GM18951 (cell line): ENCODE data around the gene TAF6.

Experiments used
- POLR2A ChIP-seq: IDR thresholded peaks from 4 replicates; pipeline ENCODE4 v1.6.1; 2011; ENCODE audit warnings: mild to moderate bottlenecking; ENCODE audit not compliant: insufficient read length, insufficient read depth; ENCODE audit errors: extremely low read depth
- in situ Hi-C: fragments of 300-500 bp; cut with MboI; formaldehyde crosslinking; loops from one replicate; pipeline ENCODE4 v1.12.0; 2022; ENCODE audit warnings: low sequenced_read_pairs, mixed read lengths, inconsistent platforms; ENCODE audit not compliant: unreplicated experiment

TAF6 gene

DNA sequence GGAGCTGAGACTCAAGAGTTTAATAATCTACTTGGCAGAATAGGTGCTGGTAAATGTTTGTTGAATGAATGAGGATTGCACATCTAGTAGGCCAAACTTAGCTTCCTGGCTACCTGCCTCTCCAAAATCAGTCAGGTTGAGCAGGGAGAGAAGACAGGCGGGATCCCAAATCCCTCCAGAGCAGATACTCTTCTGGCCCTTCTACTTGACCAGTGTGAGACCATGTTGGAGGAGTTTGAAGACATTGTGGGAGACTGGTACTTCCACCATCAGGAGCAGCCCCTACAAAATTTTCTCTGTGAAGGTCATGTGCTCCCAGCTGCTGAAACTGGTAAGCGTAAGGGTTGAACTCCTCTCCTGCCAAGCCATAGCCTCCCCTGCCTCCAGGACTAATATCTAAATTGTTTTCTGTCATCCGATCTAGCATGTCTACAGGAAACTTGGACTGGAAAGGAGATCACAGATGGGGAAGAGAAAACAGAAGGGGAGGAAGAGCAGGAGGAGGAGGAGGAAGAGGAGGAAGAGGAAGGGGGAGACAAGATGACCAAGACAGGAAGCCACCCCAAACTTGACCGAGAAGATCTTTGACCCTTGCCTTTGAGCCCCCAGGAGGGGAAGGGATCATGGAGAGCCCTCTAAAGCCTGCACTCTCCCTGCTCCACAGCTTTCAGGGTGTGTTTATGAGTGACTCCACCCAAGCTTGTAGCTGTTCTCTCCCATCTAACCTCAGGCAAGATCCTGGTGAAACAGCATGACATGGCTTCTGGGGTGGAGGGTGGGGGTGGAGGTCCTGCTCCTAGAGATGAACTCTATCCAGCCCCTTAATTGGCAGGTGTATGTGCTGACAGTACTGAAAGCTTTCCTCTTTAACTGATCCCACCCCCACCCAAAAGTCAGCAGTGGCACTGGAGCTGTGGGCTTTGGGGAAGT lies 5.4 kb upstream of the TAF6 start:
- no peak for TF ChIP-seq POLR2A
- in situ Hi-C loops: no loop called here

DNA sequence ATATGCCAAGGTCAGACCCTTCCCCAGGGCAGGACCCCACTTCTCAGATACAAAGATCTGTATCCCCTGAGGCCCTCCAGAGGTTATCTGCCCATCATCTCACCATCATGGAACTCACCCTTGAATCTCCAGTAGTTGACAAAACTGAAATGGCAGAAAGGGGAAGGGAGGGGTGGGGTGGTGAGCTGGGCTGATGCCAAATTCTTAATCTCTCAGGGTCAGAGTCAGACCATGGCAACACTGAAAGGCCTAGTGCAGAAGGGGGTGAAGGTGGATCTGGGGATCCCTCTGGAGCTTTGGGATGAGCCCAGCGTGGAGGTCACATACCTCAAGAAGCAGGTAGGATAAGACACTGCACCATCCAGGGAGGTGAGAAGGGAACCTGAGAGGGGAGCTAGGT lies 3.4 kb upstream of the TAF6 start:
- in situ Hi-C loops: no loop called here
- no peak for TF ChIP-seq POLR2A

DNA sequence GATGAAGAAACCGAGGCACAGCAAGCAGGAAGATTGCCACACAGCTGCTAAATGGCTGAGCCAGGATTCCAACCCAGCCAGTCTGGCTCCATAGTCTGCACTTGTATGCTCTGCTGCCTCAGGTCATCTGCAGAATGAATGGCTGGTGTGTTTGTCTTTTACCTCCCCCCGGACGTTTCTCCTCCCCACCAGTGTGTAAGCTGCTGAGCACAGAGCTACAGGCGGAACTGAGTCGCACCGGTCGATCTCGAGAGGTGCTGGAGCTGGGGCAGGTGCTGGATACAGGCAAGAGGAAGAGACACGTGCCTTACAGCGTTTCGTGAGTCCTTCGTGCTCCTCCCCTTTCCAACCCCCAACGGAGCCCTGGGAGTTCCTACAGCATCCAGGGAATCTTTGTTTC lies 2.9 kb upstream of the TAF6 start:
- no peak for TF ChIP-seq POLR2A
- in situ Hi-C loops: no loop called here

DNA sequence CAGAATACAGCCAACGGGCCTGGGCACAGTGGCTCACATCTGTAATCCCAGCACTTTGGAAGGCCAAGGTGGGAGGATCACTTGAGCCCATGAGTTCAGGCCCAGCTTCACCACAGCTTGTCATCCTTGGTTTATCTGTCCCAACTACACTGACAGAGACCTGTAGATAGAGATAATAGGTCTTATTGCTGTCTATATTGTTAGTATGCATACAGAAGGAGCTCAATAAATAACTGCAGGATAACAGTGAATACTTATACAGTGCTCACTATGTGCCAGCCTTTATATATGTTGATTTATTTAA lies 1.5 kb upstream of the TAF6 start:
- no peak for TF ChIP-seq POLR2A
- in situ Hi-C loops: no loop called here

DNA sequence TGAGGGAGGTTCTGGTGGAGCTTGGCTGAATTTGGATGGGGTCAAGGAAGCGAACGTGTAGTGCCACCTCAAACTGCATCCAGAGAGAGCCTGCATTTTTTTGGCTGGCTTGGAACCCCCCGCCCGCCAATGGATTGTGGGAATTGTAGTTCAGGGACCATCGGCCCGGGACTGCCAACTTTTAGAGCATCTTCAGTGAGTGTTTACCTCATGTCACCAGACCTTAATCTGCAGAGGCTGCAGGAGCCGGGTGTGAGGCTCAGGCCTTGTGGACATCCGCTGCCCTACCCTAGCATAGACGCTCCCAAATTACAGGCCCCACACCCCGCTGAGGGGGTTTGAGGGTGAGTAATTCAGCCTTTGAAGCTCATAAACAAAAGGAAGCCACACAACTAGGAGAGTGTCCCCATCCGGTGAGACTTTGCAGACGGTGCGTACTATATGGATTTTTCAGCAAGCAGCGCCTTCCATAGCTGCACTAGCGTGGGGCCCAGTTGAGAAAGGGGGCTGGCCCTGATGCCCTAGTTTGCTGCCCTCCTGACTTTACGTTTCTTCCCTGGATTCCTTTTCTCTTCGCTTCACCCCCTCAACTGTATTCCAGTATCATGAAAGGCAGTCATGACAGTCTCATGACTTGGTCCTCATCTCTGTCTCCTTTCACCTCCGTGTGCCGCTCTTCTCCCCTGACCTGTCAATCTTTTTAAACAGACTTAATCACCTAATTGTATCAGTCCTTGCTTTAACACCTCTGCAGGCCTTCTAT lies 993 bp upstream of the TAF6 start:
- no peak for TF ChIP-seq POLR2A
- in situ Hi-C loops: no loop called here

DNA sequence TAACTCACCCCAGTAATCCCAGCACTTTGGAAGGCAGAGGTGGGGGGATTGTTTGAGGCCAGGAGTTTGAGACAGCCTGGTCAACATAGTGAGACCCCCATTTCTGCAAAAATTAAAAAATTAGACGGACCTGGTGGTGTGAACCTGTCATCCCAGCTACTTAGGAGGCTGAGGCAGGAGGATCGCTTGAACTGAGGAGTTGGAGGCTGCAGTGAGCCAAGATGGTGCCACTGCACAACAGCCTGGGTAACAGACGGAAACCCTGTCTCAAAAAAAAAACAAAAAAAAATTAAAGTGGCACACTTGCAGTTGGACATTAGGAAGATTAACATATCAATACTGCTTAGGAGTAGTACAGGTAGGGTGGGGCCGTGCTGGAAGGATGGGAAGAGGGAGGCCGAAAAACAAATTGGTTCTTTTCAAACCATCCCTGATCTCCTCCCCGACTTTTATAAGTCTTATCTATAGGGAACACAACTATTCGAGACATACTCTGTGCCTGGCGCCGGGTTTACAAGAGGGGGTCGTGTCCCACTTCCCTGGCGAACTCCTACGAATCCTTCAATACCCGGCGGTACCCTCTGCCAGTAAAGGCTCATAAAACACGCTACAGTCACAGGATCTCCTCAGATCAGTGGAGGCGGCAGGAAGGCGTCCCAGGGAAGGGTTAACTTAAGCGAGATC lies 628 bp downstream of the TAF6 start:
- in situ Hi-C loops: no loop called here

DNA sequence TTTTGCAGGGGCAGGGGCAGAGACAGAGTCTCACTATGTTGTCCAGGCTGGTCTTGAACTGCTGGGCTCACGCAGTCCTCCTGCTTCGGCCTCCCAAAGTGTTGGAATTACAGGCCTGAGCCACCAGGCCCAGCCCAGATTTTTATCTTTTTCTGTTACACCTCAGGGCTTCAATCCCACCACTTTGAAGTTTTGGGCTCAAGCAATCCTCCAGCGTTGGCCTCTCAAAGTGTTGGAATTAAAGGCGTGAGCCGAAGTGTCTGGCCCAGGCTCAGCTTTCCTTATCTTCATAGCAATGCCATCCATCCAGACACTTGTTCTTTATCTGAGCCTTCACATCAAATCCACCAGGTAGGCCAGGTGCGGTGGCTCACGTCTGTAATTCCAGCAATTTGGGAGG lies 4.1 kb downstream of the TAF6 start:
- in situ Hi-C loops: no loop called here
- TF ChIP-seq POLR2A: no peak

More for the DNA sequence above, 628 bp downstream of the TAF6 start:
- no peak for TF ChIP-seq POLR2A

DNA sequence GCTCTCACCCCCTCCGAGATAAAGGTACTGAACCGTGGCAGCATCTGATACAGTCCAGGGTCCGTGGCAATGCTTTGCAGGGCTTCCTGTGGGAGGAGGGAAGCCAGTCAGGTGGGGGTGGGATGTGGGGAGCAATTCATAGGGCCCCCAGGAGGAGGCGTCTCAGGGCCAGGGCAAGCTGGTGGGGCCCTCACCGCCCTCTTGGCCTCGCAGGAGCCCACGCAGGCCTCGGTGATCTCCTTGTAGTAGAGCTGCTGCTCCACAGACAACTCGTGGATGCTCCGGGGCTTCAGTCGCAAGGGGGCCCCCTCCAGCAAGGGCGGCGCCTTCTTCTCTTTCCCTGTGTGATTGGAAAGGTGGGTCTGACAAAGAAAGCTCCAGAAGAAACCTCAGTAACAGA lies 7.2 kb downstream of the TAF6 start:
- TF ChIP-seq POLR2A: no peak
- in situ Hi-C loops: no loop called here

DNA sequence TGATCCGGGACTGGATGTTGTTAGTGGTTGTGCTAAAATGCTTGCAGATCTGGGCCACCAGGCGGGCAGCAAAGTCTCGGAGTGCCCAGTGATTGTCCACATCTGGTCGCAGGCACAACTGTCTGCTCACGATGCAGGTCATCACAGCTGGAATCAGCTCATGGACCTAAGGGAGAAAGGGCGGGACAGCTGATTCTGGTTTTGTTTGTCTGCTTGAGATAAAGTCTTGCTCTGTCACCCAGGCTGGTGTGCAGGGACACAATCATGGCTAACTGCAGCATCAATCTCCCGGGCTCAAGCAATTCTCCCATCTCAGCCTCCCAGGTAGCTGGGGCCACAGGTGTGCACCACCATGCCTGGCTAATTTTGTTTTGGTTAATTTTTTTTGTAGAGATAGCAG lies 8.0 kb downstream of the TAF6 start:
- in situ Hi-C loops: no loop called here
- no peak for TF ChIP-seq POLR2A

DNA sequence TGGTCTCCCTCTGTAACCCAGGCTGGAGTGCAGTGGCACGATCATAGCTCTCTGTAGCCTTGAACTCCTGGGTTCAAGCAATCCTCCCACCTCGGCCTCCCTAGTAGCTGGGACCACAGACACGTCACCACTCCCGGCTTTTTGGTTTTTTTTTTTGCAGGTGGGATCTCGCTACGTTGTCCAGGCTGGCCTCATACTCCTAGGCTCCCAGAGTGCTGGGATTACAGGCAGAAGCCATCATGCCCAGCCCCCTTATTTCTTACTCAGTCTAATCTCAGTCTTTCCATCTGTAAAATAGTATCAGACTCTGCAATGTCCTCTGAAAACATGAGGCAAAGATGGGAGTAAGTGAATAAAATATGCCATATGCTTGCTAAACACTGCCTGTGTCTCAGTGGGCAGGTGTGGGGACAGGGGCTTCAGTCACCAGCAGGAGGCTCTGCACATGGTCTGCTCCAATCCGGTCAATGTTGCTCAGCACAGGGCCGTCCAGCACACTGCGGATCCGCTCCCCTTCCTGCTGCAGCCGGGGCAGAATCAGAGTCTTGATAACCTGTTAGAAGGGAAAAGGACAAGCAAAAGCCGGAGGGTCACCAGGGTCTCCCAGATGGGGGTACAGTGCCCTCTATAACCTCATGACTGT lies 9.5 kb downstream of the TAF6 start:
- in situ Hi-C loops: no loop called here
- no peak for TF ChIP-seq POLR2A

DNA sequence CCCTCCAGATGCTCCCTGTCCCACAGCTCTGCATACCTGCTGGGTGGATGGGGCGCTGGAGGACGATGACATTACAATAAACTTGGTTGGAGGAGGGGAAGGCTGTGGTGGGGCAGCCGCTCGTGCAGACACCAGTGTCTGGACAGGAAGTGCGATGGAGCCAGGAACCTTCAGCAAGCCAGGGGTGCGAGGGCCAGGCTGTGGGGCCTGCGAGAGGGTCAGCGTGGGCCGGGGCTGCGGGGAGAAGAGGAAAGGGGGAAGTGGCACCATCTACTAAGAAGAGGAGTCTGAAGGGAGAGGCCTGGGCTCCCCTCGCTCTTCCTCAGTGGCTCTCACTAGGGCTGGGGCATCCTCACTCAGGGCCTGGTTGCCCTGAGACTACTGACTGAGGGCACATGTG lies 11.3 kb downstream of the TAF6 start:
- no peak for TF ChIP-seq POLR2A
- in situ Hi-C loops: no loop called here

DNA sequence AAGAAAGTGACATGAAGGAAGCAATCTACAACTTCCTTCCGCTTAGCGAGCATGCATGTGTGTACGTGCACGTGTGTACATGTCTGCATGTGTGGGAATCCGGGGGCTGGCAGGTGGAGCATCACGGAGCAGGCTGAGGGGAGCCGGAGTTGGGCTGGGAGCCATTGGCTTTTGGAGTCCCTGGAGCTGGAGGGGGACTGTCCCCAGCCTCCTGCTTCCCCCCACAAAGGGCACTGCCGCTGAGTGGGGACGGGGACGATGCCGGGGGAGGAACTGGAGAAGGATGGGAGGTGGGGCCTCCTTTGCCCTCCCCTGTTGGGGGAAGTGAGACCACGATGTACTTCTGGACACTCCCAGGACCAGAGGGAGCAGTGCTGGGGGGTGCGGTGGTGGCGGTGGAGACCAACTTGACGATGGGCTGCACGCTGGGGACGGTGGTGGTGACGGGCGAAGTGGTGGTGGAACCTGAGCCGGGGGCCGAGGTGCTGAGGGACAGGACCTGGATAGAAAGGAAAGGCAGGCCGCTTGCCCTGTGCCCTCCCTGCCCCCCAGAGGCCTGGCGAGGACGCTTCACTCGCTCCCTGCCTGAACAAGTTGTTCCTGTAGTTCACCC lies 11.9 kb downstream of the TAF6 start:
- in situ Hi-C loops: no loop called here
- no peak for TF ChIP-seq POLR2A

DNA sequence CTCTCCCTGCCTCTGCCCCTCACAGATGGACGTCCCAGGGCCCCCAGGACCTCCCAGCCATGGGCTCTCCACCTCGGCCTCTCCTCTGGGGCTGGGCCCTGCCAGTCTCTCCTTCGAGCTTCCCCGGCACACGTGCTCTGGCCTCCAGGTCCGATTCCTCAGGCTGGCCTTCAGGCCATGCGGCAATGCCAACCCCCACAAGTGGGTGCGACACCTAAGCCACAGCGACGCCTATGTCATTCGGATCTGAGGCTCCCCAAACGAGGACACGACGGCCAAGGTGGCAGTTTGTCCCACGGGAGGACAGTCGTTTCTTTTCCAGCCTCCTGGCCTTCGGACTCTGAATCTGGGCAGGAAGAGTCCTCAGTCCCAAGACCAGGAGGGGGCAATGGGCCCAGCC lies 12.5 kb downstream of the TAF6 start:
- no peak for TF ChIP-seq POLR2A
- in situ Hi-C loops: no loop called here
